T-helper 22 cell (primary cell): ENCODE measurements around the gene EREG.

Experiments used
- DNase-seq: peaks from one replicate; pipeline ENCODE4 v3.0.0-alpha.2; 2020; ENCODE audit warnings: low read depth

Gene EREG

GRCh38 chr4:74428276-74428675, 63.3 kb downstream of the EREG start:
- no peak for DNase-seq

GRCh38 chr4:74431113-74431826, 66.3 kb downstream of the EREG start:
- DNase-seq: no peak

- DNase-seq: no peak
These were observed 68.1 kb downstream of the EREG start for GRCh38 chr4:74433043-74433442.

- no peak for DNase-seq
These were observed 68.7 kb downstream of the EREG start for GRCh38 chr4:74433541-74434172.

- no peak for DNase-seq
These were observed 70.4 kb downstream of the EREG start for GRCh38 chr4:74435296-74435695.

DNA sequence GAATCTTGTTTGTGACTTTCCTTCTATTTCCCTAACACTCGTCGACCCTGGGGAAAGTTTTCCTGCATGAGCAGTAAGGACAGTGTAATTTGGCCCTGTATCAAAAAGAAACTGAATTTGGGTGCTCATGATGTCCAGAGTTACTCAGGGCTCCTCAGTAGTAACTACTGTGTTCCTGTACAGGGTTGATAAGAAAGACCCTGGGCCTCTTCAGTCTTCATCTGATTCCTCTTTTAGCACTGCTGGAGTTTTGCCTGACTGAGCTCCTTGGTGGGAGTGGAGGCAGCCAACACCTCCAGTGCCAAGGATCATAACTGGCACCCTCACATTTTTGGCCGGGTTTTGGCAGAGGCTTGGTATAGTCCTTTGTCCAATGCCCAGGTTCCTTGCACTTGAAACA, 72.9 kb downstream of the EREG start:
- no peak for DNase-seq
